Gastrocnemius medialis (tissue), 4 donors: ENCODE data around the gene IRF2BPL. TPM values are rescaled to one million over a fixed set of nuclear protein-coding genes. Genes with fewer than 3 reads are reported as not detected.

Experiments used
- ATAC-seq, 2 donors: fragments of 150-250 bp; one replicate each; pipeline ENCODE4 v1.9.1; 2016
- DNase-seq, 2 donors: peaks; one replicate each; pipeline ENCODE4 v3.0.0-alpha.2; 2019
- H3K27ac ChIP-seq, 4 donors: fragments of 200-600 bp; sonication (generic); 1 replicate in 1 of 4; 2 replicates in 3 of 4; pipeline ENCODE4 v1.5.1; 2016 to 2018; ENCODE audit warnings: mild to moderate bottlenecking in 2 of 4, moderate library complexity in 1 of 4
- H3K27me3 ChIP-seq, 3 donors: fragments of 200-600 bp; sonication (generic) in 2 of 3; 1 replicate in 1 of 3; 2 replicates in 2 of 3; pipeline versions ENCODE4 v1.5.1 to v1.6.0; 2016 to 2019; ENCODE audit warnings: mild to moderate bottlenecking in 1 of 3, moderate library complexity in 1 of 3
- H3K36me3 ChIP-seq, 2 donors: fragments of 200-600 bp; sonication (generic) in 1 of 2; one replicate each; pipeline ENCODE4 v1.5.1; 2017 to 2018
- H3K4me1 ChIP-seq, 2 donors: fragments of 200-600 bp; sonication (generic) in 1 of 2; one replicate each; pipeline ENCODE4 v1.5.1; 2016 to 2017; ENCODE audit warnings: mild to moderate bottlenecking in 2 of 2
- H3K4me3 ChIP-seq, 4 donors: fragments of 200-600 bp; sonication (generic) in 3 of 4; 1 replicate in 1 of 4; 2 replicates in 3 of 4; pipeline ENCODE4 v1.5.1; 2016 to 2019; ENCODE audit warnings: mild to moderate bottlenecking in 2 of 4
- H3K9me3 ChIP-seq, 3 donors: fragments of 200-600 bp; sonication (generic) in 2 of 3; 1 replicate in 1 of 3; 2 replicates in 2 of 3; pipeline ENCODE4 v1.5.1; 2016 to 2019
- POLR2A ChIP-seq, 2 donors: fragments of 450-650 bp; IDR thresholded peaks; one replicate each; pipeline ENCODE4 v1.6.1; 2017; ENCODE audit warnings: antibody characterized with exemption in 2 of 2, mild to moderate bottlenecking in 2 of 2, moderate library complexity in 2 of 2
- in situ Hi-C, 4 donors: fragments of 200-750 bp; cut with MboI; loops; one replicate each; pipeline versions ENCODE4 v1.15.0 to v1.8.0; 2017; ENCODE audit warnings: low sequenced_read_pairs in 4 of 4
- intact Hi-C: fragments of 100-400 bp; cut with DNase I; formaldehyde crosslinking; loops from one replicate; pipeline ENCODE4 v1.15.1; 2023; ENCODE audit warnings: low total_unique reads
- total RNA-seq, 4 donors: library from RNA; depleted of rRNA; stranded (reverse); fragments of >200 nt; gene quantifications; one replicate each; pipeline versions ENCODE4 v1.1.0 to v1.2.3, GENCODE V29; 2016
- TF ChIP-seq, protein P1 (sequence below), 5 experiments: fragments of 450-650 bp in 3 of 5; fragments of 200-600 bp in 2 of 5; sonication (generic) in 2 of 5; IDR thresholded peaks in 4 of 5; conservative IDR thresholded peaks in 1 of 5; 1 replicate in 4 of 5; 2 replicates in 1 of 5; pipeline ENCODE4 v1.5.1; 2016 to 2019; ENCODE audit warnings: antibody characterized with exemption in 5 of 5, mild to moderate bottlenecking in 3 of 5, moderate library complexity in 3 of 5

The IRF2BPL gene
- 10 to 100 TPM; 15.0 to 26.4 (median 17.0) TPM for total RNA-seq

- Histone ChIP-seq H3K9me3 (no peaks in the 10 kb centered on the region), H3K27me3 (no peaks in the 10 kb centered on the region), H3K27ac (peak within 1 kb of the TSS; percentile 95 to 100 (median 100)), H3K36me3 (no peaks in the 10 kb centered on the region), H3K4me3 (peak within 1 kb of the TSS; percentile 53 to 94 (median 88)), H3K4me1 (peaks cover 59 to 65% of the 10 kb centered on the region in 2 donors)
- ATAC-seq (peak; percentile 56 to 59), DNase-seq (peak; percentile 98 to 99)
- in situ Hi-C loops, result no loop called here
- intact Hi-C loops, result loop anchor here (1.0 kb wide), 1 partner anchor 70 kb away; the partner anchor contains the start of gene CIPC
- TF ChIP-seq, protein P1, sequence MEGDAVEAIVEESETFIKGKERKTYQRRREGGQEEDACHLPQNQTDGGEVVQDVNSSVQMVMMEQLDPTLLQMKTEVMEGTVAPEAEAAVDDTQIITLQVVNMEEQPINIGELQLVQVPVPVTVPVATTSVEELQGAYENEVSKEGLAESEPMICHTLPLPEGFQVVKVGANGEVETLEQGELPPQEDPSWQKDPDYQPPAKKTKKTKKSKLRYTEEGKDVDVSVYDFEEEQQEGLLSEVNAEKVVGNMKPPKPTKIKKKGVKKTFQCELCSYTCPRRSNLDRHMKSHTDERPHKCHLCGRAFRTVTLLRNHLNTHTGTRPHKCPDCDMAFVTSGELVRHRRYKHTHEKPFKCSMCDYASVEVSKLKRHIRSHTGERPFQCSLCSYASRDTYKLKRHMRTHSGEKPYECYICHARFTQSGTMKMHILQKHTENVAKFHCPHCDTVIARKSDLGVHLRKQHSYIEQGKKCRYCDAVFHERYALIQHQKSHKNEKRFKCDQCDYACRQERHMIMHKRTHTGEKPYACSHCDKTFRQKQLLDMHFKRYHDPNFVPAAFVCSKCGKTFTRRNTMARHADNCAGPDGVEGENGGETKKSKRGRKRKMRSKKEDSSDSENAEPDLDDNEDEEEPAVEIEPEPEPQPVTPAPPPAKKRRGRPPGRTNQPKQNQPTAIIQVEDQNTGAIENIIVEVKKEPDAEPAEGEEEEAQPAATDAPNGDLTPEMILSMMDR (IDR thresholded peaks at IDR 0.05 in 4 of 5, conservative IDR thresholded peaks at IDR 0.05 in 1 of 5), result no peak
- TF ChIP-seq POLR2A (IDR thresholded peaks at IDR 0.05), result peak; percentile 94 to 95
Observed at GRCh38 chr14:77028384-77029231, at the start of gene IRF2BPL. Gene IRF2BPL, minus strand, starts transcription at chr14:77028708. Its CDS starts 916 bp downstream, at chr14:77027792.

GRCh38 chr14:77077040-77077439, 48.5 kb upstream of the IRF2BPL start:
- H3K9me3 ChIP-seq, result no peaks in the 10 kb centered on the region
- H3K4me3 ChIP-seq, result no peak overlapping the region
- no peaks in the 10 kb centered on the region for H3K36me3 ChIP-seq
- H3K27ac ChIP-seq, result peak overlapping the region; percentile 76 to 91 (median 84)
- in situ Hi-C loops, result loop anchor here in 1 of 4 donors (25.0 kb wide), 1 partner anchor 365 kb away; no protein-coding TSS in a partner anchor
- no peaks in the 10 kb centered on the region for H3K27me3 ChIP-seq
- peaks cover 13 to 26% of the 10 kb centered on the region in 2 donors for H3K4me1 ChIP-seq
- ATAC-seq (peak; percentile 13 to 14), DNase-seq (no peak)
- intact Hi-C loops, result loop anchor here (2.0 kb wide), 2 partner anchors 20 to 34 kb away; no protein-coding TSS in a partner anchor
- TF ChIP-seq, protein P1 (IDR thresholded peaks at IDR 0.05 in 4 of 5, conservative IDR thresholded peaks at IDR 0.05 in 1 of 5), result no peak
- TF ChIP-seq POLR2A (IDR thresholded peaks at IDR 0.05), result no peak

GRCh38 chr14:77076113-77076631, 47.7 kb upstream of the IRF2BPL start:
- ATAC-seq, result peak; percentile 86 to 91
- no peaks in the 10 kb centered on the region for H3K9me3 ChIP-seq
- peaks cover 13 to 31% of the 10 kb centered on the region in 2 donors for H3K4me1 ChIP-seq
- intact Hi-C loops, result loop anchor here (2.0 kb wide), 2 partner anchors 21 to 33 kb away; no protein-coding TSS in a partner anchor
- H3K27ac ChIP-seq, result peak overlapping the region; percentile 80 to 94 (median 90)
- H3K4me3 ChIP-seq, result peak overlapping the region; percentile 47 to 54 (median 50)
- H3K36me3 ChIP-seq, result no peaks in the 10 kb centered on the region
- no peaks in the 10 kb centered on the region for H3K27me3 ChIP-seq
- in situ Hi-C loops, result loop anchor here in 1 of 4 donors (25.0 kb wide), 1 partner anchor 364 kb away; no protein-coding TSS in a partner anchor
- peak; percentile 57 to 73 for TF ChIP-seq POLR2A (IDR thresholded peaks at IDR 0.05)
- TF ChIP-seq, protein P1 (IDR thresholded peaks at IDR 0.05 in 4 of 5, conservative IDR thresholded peaks at IDR 0.05 in 1 of 5), result no peak
- DNase-seq, result peak; percentile 72 to 87

DNA sequence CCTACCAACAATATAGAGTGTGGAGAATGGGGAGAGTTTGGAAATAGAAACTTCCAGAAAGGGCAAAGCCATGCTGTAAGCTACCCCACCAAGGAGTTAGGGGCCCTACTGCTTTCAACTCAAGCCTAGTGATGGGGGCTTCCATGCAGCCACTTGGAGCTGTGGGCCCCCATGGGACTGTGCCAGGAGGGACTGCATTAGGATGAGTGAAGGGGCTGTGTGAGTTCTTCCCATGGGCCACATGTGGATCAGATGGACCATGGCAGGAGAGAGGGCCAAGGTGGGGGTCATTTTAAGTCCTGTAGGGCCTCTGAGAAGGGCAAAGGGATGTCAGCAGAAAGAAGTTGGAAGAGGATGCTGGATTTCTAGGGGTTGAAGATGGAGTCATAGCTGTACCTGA, 46.5 kb upstream of the IRF2BPL start:
- in situ Hi-C loops (loop anchor here in 3 of 4 donors (5.0 to 25.0 kb wide), 3 partner anchors 163 to 363 kb away; no protein-coding TSS in a partner anchor), intact Hi-C loops (loop anchor here (5.0 kb wide), 1 partner anchor 52 kb away; no protein-coding TSS in a partner anchor)
- DNase-seq (no peak), ATAC-seq (no peak)
- H3K27me3 ChIP-seq, result no peaks in the 10 kb centered on the region
- no peaks in the 10 kb centered on the region for H3K36me3 ChIP-seq
- no peak for TF ChIP-seq POLR2A (IDR thresholded peaks at IDR 0.05)
- TF ChIP-seq, protein P1 (IDR thresholded peaks at IDR 0.05 in 4 of 5, conservative IDR thresholded peaks at IDR 0.05 in 1 of 5), result no peak
- H3K9me3 ChIP-seq, result no peaks in the 10 kb centered on the region
- H3K27ac ChIP-seq, result peak overlapping the region; percentile 80 to 94 (median 90)
- H3K4me3 ChIP-seq, result peak overlapping the region; percentile 47 to 54 (median 50)
- H3K4me1 ChIP-seq, result peaks cover 23 to 43% of the 10 kb centered on the region in 2 donors
